Diencephalon (tissue), 1 donor: ENCODE measurements around the gene PIP5KL1. TPM values are rescaled to one million over a fixed set of nuclear protein-coding genes. Genes with fewer than 3 reads are reported as not detected.

ENCODE experiments used
- total RNA-seq: library from RNA; depleted of rRNA; stranded (reverse); fragments of >200 nt; gene quantifications from one replicate; pipeline ENCODE4 v1.2.3, GENCODE V29; 2014

Gene PIP5KL1
- 11.5 TPM for total RNA-seq

DNA sequence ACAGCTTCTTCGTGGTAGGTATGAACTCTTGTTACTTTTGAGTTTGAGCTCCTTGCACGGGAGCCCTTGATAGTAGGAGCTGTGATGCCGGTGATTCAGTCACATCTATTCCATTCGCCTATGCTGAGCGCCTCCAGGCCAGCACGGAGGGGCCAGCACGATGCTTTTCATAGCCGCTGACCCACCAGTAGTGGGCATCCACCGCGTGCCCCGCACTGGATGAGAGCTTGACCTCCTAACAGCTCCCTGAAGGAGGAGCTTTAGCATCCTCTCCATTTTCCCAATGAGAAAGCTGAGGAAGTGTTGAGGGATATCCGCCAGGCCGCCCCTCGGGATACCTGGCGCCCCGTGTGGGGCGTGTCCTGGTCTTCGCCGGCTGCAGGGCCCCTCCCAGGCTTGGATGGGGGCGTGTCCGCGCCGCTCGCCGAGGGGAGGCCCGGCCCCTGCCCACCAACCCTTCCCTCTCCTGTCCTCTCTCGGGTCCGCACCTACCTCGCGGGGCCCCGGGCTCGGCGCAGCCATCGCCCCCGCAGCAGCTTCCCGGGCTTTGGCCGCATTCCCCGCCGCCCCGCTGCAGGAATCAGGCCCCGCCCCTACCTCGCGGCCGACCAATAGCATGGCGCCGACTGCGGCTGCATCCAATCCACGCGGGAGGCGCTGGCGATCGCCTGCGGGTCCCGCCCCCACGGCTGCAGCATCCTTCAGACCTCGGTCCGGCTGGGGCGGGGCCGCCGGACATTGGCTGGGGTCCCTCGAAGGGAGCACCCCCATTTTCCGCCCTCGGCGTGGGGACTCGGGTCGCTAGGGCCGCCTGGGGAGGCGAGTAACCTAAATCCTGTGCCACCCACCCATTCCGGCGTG, at the start of gene PIP5KL1:
PIP5KL1 (minus strand) TSS at position 547 of the 861 bp plus-strand sequence; CDS start at position 522, 25 bp downstream.

GRCh38 chr9:127937388-127938297, 7.1 kb upstream of the PIP5KL1 start, which contains the start of gene DPM2:
DPM2 (minus strand) TSS chr9:127937854; CDS start chr9:127937820, 34 bp downstream.

DNA sequence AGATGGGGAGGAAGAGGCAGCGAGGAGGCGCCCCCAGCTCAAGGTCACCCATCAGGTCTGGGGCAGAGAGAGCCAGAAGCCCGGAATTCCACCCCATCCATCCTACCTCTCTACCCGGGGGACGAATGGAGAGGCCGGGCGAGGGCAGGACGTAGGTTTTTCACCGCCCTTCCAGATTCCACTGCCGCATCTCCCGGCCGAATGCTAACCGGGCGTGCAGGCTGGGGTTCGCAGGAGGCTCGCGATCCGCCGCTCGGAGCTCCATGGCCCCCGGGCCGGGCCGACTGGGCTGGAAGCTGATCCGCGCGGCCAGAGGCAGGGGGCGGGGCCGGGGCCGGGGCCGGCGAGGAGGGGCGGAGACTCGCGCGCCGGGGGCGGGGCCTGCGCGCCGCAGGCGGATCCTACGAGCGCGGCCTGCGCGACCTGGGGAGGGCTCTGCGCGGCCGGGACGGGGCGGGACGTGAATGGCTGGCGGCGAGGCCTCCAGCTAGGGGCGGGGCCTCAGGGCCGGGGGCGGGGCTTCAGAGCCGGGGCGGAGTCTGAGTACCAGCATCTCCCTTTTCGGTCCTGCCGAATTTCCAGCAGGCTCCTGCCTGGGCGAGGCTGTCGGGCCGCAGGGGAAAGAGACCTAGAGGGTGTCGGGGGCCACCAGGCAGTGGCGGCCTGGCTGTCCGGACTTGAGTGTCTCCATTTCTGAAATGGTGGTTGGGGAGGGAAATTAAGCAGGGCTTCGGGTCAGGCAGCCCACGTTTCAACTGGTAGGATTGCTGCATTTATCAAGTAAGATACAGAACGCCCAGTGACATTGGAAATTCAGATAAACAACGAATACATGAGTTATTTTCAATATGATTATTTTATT, 13.6 kb downstream of the PIP5KL1 start, which contains the start of gene ST6GALNAC4:
ST6GALNAC4 (minus strand) TSS at position 322 of the 862 bp plus-strand sequence. CDS start 622 bp downstream, outside the sequence.

GRCh38 chr9:127899128-127899943, 31.2 kb downstream of the PIP5KL1 start, which contains the start of gene ST6GALNAC6:
ST6GALNAC6 (minus strand) TSS chr9:127899603; CDS start chr9:127897981, 1,622 bp downstream.

DNA sequence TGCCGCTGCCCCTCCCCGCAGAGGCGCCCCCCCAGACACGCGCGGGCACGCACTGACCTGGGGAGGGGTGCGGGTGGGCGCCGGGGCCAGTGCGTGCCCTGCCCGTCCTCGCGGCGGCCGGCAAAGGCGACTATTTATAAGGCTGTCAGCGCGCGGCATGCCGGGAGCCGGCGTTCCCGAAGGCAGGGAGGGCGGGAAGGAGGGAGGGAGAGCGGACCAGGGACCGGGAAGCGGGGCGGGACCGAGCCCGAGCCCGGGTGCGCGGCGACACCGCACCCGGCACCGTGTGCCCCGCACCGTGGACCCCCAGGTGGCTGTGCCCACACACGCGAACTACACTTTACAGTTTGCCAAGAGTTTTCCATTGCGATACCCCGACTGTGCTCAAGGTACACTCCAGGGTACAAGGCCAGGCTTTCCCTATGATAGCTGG, 53.0 kb downstream of the PIP5KL1 start, which contains the start of gene AK1:
AK1 (minus strand) TSS at position 110 of the 433 bp plus-strand sequence. CDS start 3,058 bp downstream, outside the sequence.

Other genes starting within 250 kb of the PIP5KL1 start
- gene CFAP157, start 223.8 kb downstream of the PIP5KL1 start, total RNA-seq = 3.0 TPM
- gene PTRH1, start 215.1 kb downstream of the PIP5KL1 start, total RNA-seq = 11.1 TPM
- 0.23 TPM for gene TTC16, start 214.7 kb downstream of the PIP5KL1 start, total RNA-seq
- 9.9 TPM for gene TOR2A, start 195.5 kb downstream of the PIP5KL1 start, total RNA-seq
- 9.2 TPM for gene SH2D3C, start 152.1 kb downstream of the PIP5KL1 start, total RNA-seq
- gene CDK9, start 144.7 kb downstream of the PIP5KL1 start, total RNA-seq = 48.2 TPM
- gene FPGS, start 127.9 kb downstream of the PIP5KL1 start, total RNA-seq = 17.3 TPM
- gene ENG, start 76.1 kb downstream of the PIP5KL1 start, total RNA-seq = 1.8 TPM
- 68.7 TPM for gene AK1, start 53.1 kb downstream of the PIP5KL1 start, total RNA-seq
- gene ST6GALNAC6, start 31.2 kb downstream of the PIP5KL1 start, total RNA-seq = 46.4 TPM
- 9.9 TPM for gene ST6GALNAC4, start 13.7 kb downstream of the PIP5KL1 start, total RNA-seq
- 15.5 TPM for gene DPM2, start 7.1 kb upstream of the PIP5KL1 start, total RNA-seq
- gene EEIG1, start 50.2 kb upstream of the PIP5KL1 start, total RNA-seq = 6.9 TPM
- 7.4 TPM for gene NAIF1, start 136.5 kb upstream of the PIP5KL1 start, total RNA-seq
- gene SLC25A25, start 137.5 kb upstream of the PIP5KL1 start, total RNA-seq = 35.8 TPM
- 56.5 TPM for gene PTGES2, start 197.0 kb upstream of the PIP5KL1 start, total RNA-seq
- gene LCN2, start 218.7 kb upstream of the PIP5KL1 start, total RNA-seq = not detected
- 62.7 TPM for gene BBLN, start 229.5 kb upstream of the PIP5KL1 start, total RNA-seq